Measurements from ENCODE around the gene BLVRB.

DNA sequence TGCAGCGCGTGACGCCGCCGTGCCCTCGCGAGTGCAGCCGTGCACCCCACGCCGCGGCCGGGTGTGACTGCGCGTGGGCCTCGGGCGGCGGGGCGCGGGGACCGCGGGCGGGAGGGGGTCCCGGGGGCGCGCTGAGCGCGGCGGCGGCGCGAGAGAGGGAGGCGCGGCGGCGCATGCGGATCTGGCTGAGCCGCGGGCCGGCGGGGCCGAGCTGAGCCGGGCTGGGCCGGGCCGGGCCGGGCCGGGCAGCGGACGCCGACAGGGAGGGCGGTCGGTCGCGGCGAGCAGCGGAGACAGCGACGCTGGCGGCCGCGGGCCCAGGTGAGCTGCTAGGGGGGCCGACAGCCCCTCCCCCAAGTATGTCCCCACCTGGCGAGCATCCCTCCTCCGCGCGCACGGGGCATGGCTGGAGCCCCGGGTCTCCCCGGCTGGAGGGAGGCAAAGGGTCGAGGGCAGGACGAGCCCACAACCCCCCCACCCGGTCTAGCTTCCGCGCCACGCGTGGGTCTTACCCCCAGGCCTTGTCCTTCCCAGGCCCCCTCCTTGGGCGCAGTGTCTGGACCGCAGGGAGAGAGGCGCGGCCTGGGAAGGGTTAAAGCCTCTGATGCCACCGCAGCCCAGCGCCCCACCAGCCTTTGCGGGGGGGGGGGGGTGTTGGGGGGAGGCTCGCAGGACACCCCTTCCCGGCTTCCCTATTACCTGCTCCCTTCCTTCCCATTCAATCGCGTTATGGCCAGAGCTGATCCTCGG is 1.6 kb upstream of the BLVRB start, which contains the start of gene SPTBN4:
- TF ChIP-seq, protein P1, sequence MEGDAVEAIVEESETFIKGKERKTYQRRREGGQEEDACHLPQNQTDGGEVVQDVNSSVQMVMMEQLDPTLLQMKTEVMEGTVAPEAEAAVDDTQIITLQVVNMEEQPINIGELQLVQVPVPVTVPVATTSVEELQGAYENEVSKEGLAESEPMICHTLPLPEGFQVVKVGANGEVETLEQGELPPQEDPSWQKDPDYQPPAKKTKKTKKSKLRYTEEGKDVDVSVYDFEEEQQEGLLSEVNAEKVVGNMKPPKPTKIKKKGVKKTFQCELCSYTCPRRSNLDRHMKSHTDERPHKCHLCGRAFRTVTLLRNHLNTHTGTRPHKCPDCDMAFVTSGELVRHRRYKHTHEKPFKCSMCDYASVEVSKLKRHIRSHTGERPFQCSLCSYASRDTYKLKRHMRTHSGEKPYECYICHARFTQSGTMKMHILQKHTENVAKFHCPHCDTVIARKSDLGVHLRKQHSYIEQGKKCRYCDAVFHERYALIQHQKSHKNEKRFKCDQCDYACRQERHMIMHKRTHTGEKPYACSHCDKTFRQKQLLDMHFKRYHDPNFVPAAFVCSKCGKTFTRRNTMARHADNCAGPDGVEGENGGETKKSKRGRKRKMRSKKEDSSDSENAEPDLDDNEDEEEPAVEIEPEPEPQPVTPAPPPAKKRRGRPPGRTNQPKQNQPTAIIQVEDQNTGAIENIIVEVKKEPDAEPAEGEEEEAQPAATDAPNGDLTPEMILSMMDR (IDR thresholded peaks at IDR 0.05; ENCODE audit: extremely low read depth in 1 of 2, insufficient read depth in 1 of 2, low read depth in 1 of 2, low read length in 2 of 2), result no peak
- TF ChIP-seq POLR2A (IDR thresholded peaks at IDR 0.05; ENCODE audit: low read depth, low read length), result no peak
- no peak for TF ChIP-seq JUN (IDR thresholded peaks at IDR 0.05; ENCODE audit: borderline replicate concordance, insufficient read depth, insufficient read length, low read depth)
- TF ChIP-seq POLR2AphosphoS5 (IDR thresholded peaks at IDR 0.05; ENCODE audit: insufficient read depth, low read depth, low read length), result no peak
- TF ChIP-seq MYC (IDR thresholded peaks at IDR 0.05; ENCODE audit: low read depth, low read length), result no peak
- peak; percentile 67 for TF ChIP-seq EZH2 (IDR thresholded peaks at IDR 0.05; ENCODE audit: borderline replicate concordance, low read depth, low read length, severe bottlenecking)
